GM10248 (cell line): ENCODE results near the gene ACACA.

ENCODE experiments used
- CTCF ChIA-PET: fragments of 300-600 bp; sonication (Branson Sonifier 250); formaldehyde crosslinking; extraction: SDS; loops from one replicate; lab custom pipeline; 2021; ENCODE audit warnings: antibody characterized with exemption; lab: Yijun Ruan, JAX
- POLR2A ChIA-PET: fragments of 350-650 bp; sonication (Branson Sonifier 250); formaldehyde crosslinking; extraction: SDS; loops from one replicate; lab custom pipeline; 2020; ENCODE audit warnings: antibody characterized with exemption; lab: Yijun Ruan, JAX
- DNase-seq: peaks from one replicate; pipeline ENCODE4 v3.0.0; 2012; ENCODE audit errors: extremely low spot score
- CTCF ChIP-seq: IDR thresholded peaks from 2 replicates; pipeline ENCODE4 v1.5.1; 2012; ENCODE audit warnings: mild to moderate bottlenecking, low read depth; ENCODE audit errors: extremely low read depth, missing control alignments, control extremely low read depth

The ACACA gene

DNA sequence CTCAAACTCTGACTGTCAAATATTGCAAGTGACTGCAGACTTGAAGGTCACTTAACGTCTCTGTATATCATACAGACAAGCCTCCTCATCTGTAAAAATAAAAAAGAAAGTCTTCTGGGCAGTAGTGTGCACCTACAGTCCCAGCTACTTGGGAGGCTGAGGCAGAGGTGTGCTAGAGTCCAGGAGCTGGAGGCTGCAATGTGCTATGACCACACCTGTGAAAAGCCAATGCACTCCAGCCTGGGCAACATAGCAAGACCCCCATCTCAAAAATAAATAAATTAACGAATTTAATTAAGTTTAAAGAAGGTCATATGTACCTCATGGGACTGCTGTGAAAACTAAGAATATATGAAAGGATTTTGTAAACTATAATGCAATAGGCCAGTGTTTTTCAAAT is 65.8 kb downstream of the ACACA start:
- ChIA-PET POLR2A (no interaction called here), CTCF (interaction anchor here (1.0 kb wide), 1 partner anchor 21 kb away, joined by 3 read pairs; no protein-coding TSS in a partner anchor)
- no peak for DNase-seq
- TF ChIP-seq CTCF = no peak

GRCh38 chr17:37339321-37339720 is 67.3 kb downstream of the ACACA start:
- ChIA-PET CTCF (interaction anchor here (1.3 kb wide), 1 partner anchor 34 kb away, joined by 9 read pairs; no protein-coding TSS in a partner anchor), POLR2A (no interaction called here)
- no peak for DNase-seq
- no peak for TF ChIP-seq CTCF

DNA sequence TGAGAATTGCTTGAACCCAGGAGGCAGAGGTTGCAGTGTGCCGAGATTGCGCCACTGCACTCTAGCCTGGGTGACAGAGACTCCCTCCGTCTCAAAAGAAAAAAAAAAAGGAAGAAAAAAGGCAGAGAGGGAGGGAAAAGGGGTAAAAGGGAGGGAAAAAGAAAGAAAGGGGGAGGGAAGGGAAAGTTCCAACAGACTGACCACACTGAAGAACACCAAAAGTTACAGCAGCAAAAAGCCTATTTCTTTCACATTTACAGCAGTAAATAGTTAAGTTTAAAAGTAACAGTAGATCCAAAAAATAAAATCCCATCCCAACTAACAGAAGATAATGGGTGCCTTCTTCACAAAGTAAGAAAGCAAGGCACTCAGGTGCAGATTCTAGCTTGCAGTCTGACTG is 67.8 kb downstream of the ACACA start:
- ChIA-PET POLR2A (no interaction called here), CTCF (interaction anchor here (1.3 kb wide), 1 partner anchor 35 kb away, joined by 9 read pairs; no protein-coding TSS in a partner anchor)
- no peak for DNase-seq
- no peak for TF ChIP-seq CTCF

GRCh38 chr17:37327341-37328090 is 79.1 kb downstream of the ACACA start:
- ChIA-PET POLR2A (no interaction called here), CTCF (interaction anchor here (1.7 kb wide), 1 partner anchor 10 kb away, joined by 4 read pairs; no protein-coding TSS in a partner anchor)
- no peak for TF ChIP-seq CTCF
- DNase-seq = no peak

- CTCF ChIA-PET = interaction anchor here (0.6 to 1.0 kb wide), 3 partner anchors 12 to 83 kb away, joined by 3 to 4 read pairs (median 3); no protein-coding TSS in a partner anchor
- DNase-seq = no peak
- no peak for TF ChIP-seq CTCF
- POLR2A ChIA-PET = no interaction called here
Observed at GRCh38 chr17:37322826-37323561, 83.6 kb downstream of the ACACA start.

- TF ChIP-seq CTCF = no peak
- DNase-seq = no peak
- ChIA-PET POLR2A (no interaction called here), CTCF (no interaction called here)
Observed at GRCh38 chr17:37322106-37322505, 84.5 kb downstream of the ACACA start.
